ENCODE measurements around the gene WASHC2A. TPM values are rescaled to one million over a fixed set of nuclear protein-coding genes. Genes with fewer than 3 reads are reported as not detected.
"Not testable (repeated sequence)": the region's sequence is repeated elsewhere in the genome, so short reads cannot be mapped to it uniquely, and the experiment has no call there.

The WASHC2A gene
- total and polyA plus RNA-seq, 2 of the 13 experiments (the other 11 are each of a cell fraction or from before 2014, with no cell fraction given) = 22.8 to 29.6 TPM

DNA sequence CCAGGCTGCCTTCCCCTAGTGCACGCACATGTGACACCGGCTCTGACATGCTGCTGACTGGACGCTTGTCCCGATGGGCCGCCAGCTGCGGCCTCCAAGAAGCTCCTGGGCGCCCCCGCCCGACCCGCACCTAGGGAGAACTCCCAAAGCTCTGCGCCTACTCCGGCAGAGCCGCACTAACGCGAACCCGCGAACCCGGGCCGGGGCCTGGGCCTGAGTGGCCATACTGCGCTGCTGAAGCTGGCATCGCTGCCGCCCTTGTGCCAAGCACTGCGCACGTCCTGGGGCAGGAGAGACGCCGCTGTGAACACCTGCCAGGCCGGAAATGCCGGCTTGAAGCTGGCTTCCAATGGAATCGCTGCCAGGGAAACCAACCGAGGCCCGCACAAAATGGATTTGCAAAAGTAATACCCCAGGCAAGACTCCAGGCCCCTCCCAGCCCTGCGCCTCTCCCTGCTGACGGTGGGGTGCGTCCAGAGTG is 85.1 kb downstream of the WASHC2A start:
- H3K9me3 ChIP-seq (ENCODE audit: low read length) = no peaks in the 10 kb centered on the region
- in situ Hi-C loops (cut with HindIII; ENCODE audit: extremely low pct_ligation_motif_present, low pct_unique_long_range_greater_than_20kb) (no loop called here), intact Hi-C loops (cut with micrococcal nuclease; ENCODE audit: unreplicated experiment) (no loop called here)
- no peak for FAIRE-seq
- no peaks in the 10 kb centered on the region for H3K36me3 ChIP-seq (replicated peaks in 1 of 2; ENCODE audit: control insufficient read depth in 1 of 2, insufficient read depth in 2 of 2, low read length in 2 of 2)
- no peaks in the 10 kb centered on the region for H3K4me1 ChIP-seq (ENCODE audit: insufficient read depth, low read length)
- ChIA-PET POLR2A (no interaction called here), CTCF (ENCODE audit: low intra/inter-chr PET ratio, low total read pairs) (no interaction called here)
- ATAC-seq = peak; percentile 93
- H2AFZ ChIP-seq (ENCODE audit: low read length) = no peak overlapping the region
- no peaks in the 10 kb centered on the region for H3K27me3 ChIP-seq (ENCODE audit: control insufficient read depth in 1 of 2, insufficient read depth in 2 of 2, low read length in 2 of 2)
- H3K27ac ChIP-seq (ENCODE audit: extremely low read length, insufficient read depth, low read length) = no peak overlapping the region
- H3K4me3 ChIP-seq (replicated peaks in 1 of 3; ENCODE audit: insufficient read depth in 1 of 3, low read depth in 2 of 3, low read length in 3 of 3) = no peak overlapping the region
- no peak for TF ChIP-seq ZNF44 (CRISPR knock-in tag; IDR thresholded peaks at IDR 0.05)
- TF ChIP-seq, protein P1, sequence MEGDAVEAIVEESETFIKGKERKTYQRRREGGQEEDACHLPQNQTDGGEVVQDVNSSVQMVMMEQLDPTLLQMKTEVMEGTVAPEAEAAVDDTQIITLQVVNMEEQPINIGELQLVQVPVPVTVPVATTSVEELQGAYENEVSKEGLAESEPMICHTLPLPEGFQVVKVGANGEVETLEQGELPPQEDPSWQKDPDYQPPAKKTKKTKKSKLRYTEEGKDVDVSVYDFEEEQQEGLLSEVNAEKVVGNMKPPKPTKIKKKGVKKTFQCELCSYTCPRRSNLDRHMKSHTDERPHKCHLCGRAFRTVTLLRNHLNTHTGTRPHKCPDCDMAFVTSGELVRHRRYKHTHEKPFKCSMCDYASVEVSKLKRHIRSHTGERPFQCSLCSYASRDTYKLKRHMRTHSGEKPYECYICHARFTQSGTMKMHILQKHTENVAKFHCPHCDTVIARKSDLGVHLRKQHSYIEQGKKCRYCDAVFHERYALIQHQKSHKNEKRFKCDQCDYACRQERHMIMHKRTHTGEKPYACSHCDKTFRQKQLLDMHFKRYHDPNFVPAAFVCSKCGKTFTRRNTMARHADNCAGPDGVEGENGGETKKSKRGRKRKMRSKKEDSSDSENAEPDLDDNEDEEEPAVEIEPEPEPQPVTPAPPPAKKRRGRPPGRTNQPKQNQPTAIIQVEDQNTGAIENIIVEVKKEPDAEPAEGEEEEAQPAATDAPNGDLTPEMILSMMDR (CRISPR knock-in tag; IDR thresholded peaks at IDR 0.05) = peak; percentile 30
- peak; percentile 33 for TF ChIP-seq HNRNPLL (IDR thresholded peaks at IDR 0.05; ENCODE audit: low read depth, low read length, poor library complexity, severe bottlenecking)
- peak; percentile 19; the same call in 1 of the 2 replicates for TF ChIP-seq STAG1 (CRISPR knock-in tag; IDR thresholded peaks at IDR 0.05)
- TF ChIP-seq HNRNPL (IDR thresholded peaks at IDR 0.05; ENCODE audit: low read depth, low read length) = 0 out of 2 replicates have a peak, but pooled peaks have one; percentile 30
- H4K20me1 ChIP-seq (ENCODE audit: insufficient read depth, low read length) = no peaks in the 10 kb centered on the region
- BruUV-seq (replicated peaks) = no TSS peak
- H3K4me2 ChIP-seq (ENCODE audit: low read depth, low read length) = no peak overlapping the region
- no peak for DNase-seq (ENCODE audit: low spot score)
- no peak overlapping the region for H3K9ac ChIP-seq (ENCODE audit: insufficient read depth, low read depth, low read length)
- no peaks in the 10 kb centered on the region for H3K79me2 ChIP-seq (ENCODE audit: insufficient read depth, low read length)
- whole genome bisulfite sequencing (ENCODE audit: low lambda C conversion rate) = 61% methylated on average over 5 of the region's 34 CpGs

DNA sequence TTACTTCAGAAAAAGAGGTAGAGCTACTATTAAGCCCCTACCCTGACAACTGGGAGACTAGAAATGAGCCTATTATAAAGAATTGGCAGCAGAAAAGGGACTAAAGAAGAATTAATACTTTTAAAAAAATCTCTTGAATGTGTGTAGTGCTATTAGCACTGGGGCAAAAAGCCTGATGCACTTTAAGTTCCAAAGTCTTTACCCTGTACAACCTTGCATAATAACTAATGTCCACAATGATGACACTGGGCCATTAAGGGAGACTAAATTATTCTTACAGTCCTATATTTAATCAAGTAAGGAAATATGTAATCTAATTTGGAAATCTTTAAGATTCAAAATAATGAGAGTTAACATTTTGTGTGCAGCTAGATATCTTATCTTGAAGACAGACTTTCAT is 90.1 kb downstream of the WASHC2A start:
- H2AFZ ChIP-seq (ENCODE audit: low read length); intact Hi-C loops (cut with micrococcal nuclease; ENCODE audit: unreplicated experiment); DNase-seq (ENCODE audit: low spot score); H3K4me2 ChIP-seq (ENCODE audit: low read depth, low read length); H3K36me3 ChIP-seq (replicated peaks in 1 of 2; ENCODE audit: control insufficient read depth in 1 of 2, insufficient read depth in 2 of 2, low read length in 2 of 2); in situ Hi-C loops (cut with HindIII; ENCODE audit: extremely low pct_ligation_motif_present, low pct_unique_long_range_greater_than_20kb); H3K27me3 ChIP-seq (ENCODE audit: control insufficient read depth in 1 of 2, insufficient read depth in 2 of 2, low read length in 2 of 2); H3K27ac ChIP-seq (ENCODE audit: extremely low read length, insufficient read depth, low read length); H3K9ac ChIP-seq (ENCODE audit: insufficient read depth, low read depth, low read length); CTCF ChIA-PET (ENCODE audit: low intra/inter-chr PET ratio, low total read pairs); BruUV-seq (replicated peaks); H3K4me3 ChIP-seq (replicated peaks in 1 of 3; ENCODE audit: insufficient read depth in 1 of 3, low read depth in 2 of 3, low read length in 3 of 3); H3K4me1 ChIP-seq (ENCODE audit: insufficient read depth, low read length); FAIRE-seq; H3K79me2 ChIP-seq (ENCODE audit: insufficient read depth, low read length); ATAC-seq; H3K9me3 ChIP-seq (ENCODE audit: low read length); POLR2A ChIA-PET; H4K20me1 ChIP-seq (ENCODE audit: insufficient read depth, low read length): not testable (repeated sequence)

GRCh38 chr10:50159856-50160255 is 92.1 kb downstream of the WASHC2A start:
- H3K9me3 ChIP-seq (ENCODE audit: low read length); H2AFZ ChIP-seq (ENCODE audit: low read length); intact Hi-C loops (cut with micrococcal nuclease; ENCODE audit: unreplicated experiment); H3K4me1 ChIP-seq (ENCODE audit: insufficient read depth, low read length); BruUV-seq (replicated peaks); H4K20me1 ChIP-seq (ENCODE audit: insufficient read depth, low read length); in situ Hi-C loops (cut with HindIII; ENCODE audit: extremely low pct_ligation_motif_present, low pct_unique_long_range_greater_than_20kb); H3K4me3 ChIP-seq (replicated peaks in 1 of 3; ENCODE audit: insufficient read depth in 1 of 3, low read depth in 2 of 3, low read length in 3 of 3); FAIRE-seq; H3K27me3 ChIP-seq (ENCODE audit: control insufficient read depth in 1 of 2, insufficient read depth in 2 of 2, low read length in 2 of 2); H3K4me2 ChIP-seq (ENCODE audit: low read depth, low read length); H3K36me3 ChIP-seq (replicated peaks in 1 of 2; ENCODE audit: control insufficient read depth in 1 of 2, insufficient read depth in 2 of 2, low read length in 2 of 2); POLR2A ChIA-PET; ATAC-seq; DNase-seq (ENCODE audit: low spot score); H3K27ac ChIP-seq (ENCODE audit: extremely low read length, insufficient read depth, low read length); H3K9ac ChIP-seq (ENCODE audit: insufficient read depth, low read depth, low read length); H3K79me2 ChIP-seq (ENCODE audit: insufficient read depth, low read length); CTCF ChIA-PET (ENCODE audit: low intra/inter-chr PET ratio, low total read pairs): not testable (repeated sequence)
- WGBS (ENCODE audit: low lambda C conversion rate) = 37% methylated on average over 2 of the region's 2 CpGs

Measured in HepG2 (cell line).